Fibroblast of lung (primary cell): ENCODE results near the gene GDA. TPM values are rescaled to one million over a fixed set of nuclear protein-coding genes. Genes with fewer than 3 reads are reported as not detected.

Source experiments
- DNase-seq, 2 donors: peaks; one replicate each; pipeline versions ENCODE4 v3.0.0 to v3.0.0-alpha.2; 2010; ENCODE audit warnings: low read depth in 2 of 2
- H2AFZ ChIP-seq: 2 replicates; pipeline ENCODE4 v1.5.1; 2012; ENCODE audit warnings: low read length, control low read depth, inconsistent platforms
- H3K27ac ChIP-seq: 2 replicates; pipeline ENCODE4 v1.5.1; 2011; ENCODE audit warnings: low read length, control low read depth; ENCODE audit not compliant: insufficient read depth
- H3K27me3 ChIP-seq: 2 replicates; pipeline ENCODE4 v1.5.1; 2011; ENCODE audit warnings: mild to moderate bottlenecking, low read length; ENCODE audit not compliant: control insufficient read depth, insufficient read depth
- H3K36me3 ChIP-seq: 2 replicates; pipeline ENCODE4 v1.5.1; 2011; ENCODE audit warnings: low read length; ENCODE audit not compliant: control insufficient read depth, insufficient read depth
- H3K4me1 ChIP-seq: 2 replicates; pipeline ENCODE4 v1.5.1; 2011; ENCODE audit warnings: low read length; ENCODE audit not compliant: control insufficient read depth, insufficient read depth; ENCODE audit errors: extremely low read depth
- H3K4me2 ChIP-seq: 2 replicates; pipeline ENCODE4 v1.5.1; 2011; ENCODE audit warnings: low read length, control low read depth; ENCODE audit not compliant: insufficient read depth; ENCODE audit errors: extremely low read depth
- H3K4me3 ChIP-seq, 4 experiments: fragments of 200-600 bp in 1 of 4; sonication (generic) in 1 of 4; replicated peaks in 1 of 4; 2 replicates each; pipeline ENCODE4 v1.5.1; 2011 to 2016; ENCODE audit warnings: low read length in 4 of 4, low read depth in 3 of 4, mild to moderate bottlenecking in 3 of 4, control low read depth in 2 of 4, inconsistent platforms in 1 of 4, mixed read lengths in 1 of 4; ENCODE audit not compliant: insufficient read depth in 1 of 4; ENCODE audit errors: control extremely low read depth in 1 of 4
- H3K79me2 ChIP-seq: 2 replicates; pipeline ENCODE4 v1.5.1; 2012; ENCODE audit warnings: mild to moderate bottlenecking, low read length, inconsistent platforms; ENCODE audit not compliant: control insufficient read depth, insufficient read depth
- H3K9ac ChIP-seq: 2 replicates; pipeline ENCODE4 v1.5.1; 2011; ENCODE audit warnings: mild to moderate bottlenecking, low read length, control low read depth; ENCODE audit not compliant: insufficient read depth
- H3K9me3 ChIP-seq: 2 replicates; pipeline ENCODE4 v1.5.1; 2012; ENCODE audit warnings: low read depth, low read length; ENCODE audit not compliant: control insufficient read depth, insufficient read depth
- H4K20me1 ChIP-seq: 2 replicates; pipeline ENCODE4 v1.5.1; 2011; ENCODE audit warnings: low read length; ENCODE audit not compliant: control insufficient read depth, insufficient read depth; ENCODE audit errors: extremely low read depth
- CTCF ChIP-seq, 2 donors: IDR thresholded peaks in 1 of 2; conservative IDR thresholded peaks in 1 of 2; 1 replicate in 1 of 2; 2 replicates in 1 of 2; pipeline ENCODE4 v1.5.1; 2011 to 2012; ENCODE audit warnings: low read length in 2 of 2, control low read depth in 1 of 2, inconsistent platforms in 1 of 2, low read depth in 1 of 2, mild to moderate bottlenecking in 1 of 2
- EZH2 ChIP-seq: IDR thresholded peaks from 2 replicates; pipeline ENCODE4 v1.5.1; 2012; ENCODE audit warnings: low read length, control low read depth, mild to moderate bottlenecking; ENCODE audit errors: missing control alignments
- polyA plus RNA-seq, 2 donors: library from polyadenylated mRNA; depleted of rRNA in 1 of 2; stranded (reverse) in 1 of 2; unstranded in 1 of 2; fragments of >200 nt; gene quantifications; 2 replicates each; pipeline ENCODE4 v1.2.1, GENCODE V29; 2011 to 2012; ENCODE audit warnings: missing spikeins in 1 of 2
- total RNA-seq: library from RNA; depleted of rRNA; stranded (reverse); fragments of >200 nt; gene quantifications from 2 replicates; pipeline ENCODE4 v1.2.1, GENCODE V29; 2014

The GDA gene
- total and polyA plus RNA-seq, 2 donors (not counting 1 experiment from before 2014, with no cell fraction given), result not detected

- Histone ChIP-seq H2AFZ (no peak overlapping the region), H3K4me2 (no peak overlapping the region), H3K27me3 (no peaks in the 10 kb centered on the region), H3K9ac (no peak overlapping the region), H3K4me1 (no peaks in the 10 kb centered on the region), H3K4me3 (no peak overlapping the region), H3K79me2 (no peaks in the 10 kb centered on the region), H4K20me1 (no peaks in the 10 kb centered on the region), H3K36me3 (no peaks in the 10 kb centered on the region), H3K9me3 (no peaks in the 10 kb centered on the region), H3K27ac (no peak overlapping the region)
- TF ChIP-seq CTCF (conservative IDR thresholded peaks at IDR 0.05 in 1 of 2, IDR thresholded peaks at IDR 0.05 in 1 of 2; ENCODE audit: low read depth in 1 of 2, low read length in 2 of 2), result no peak
- no peak for TF ChIP-seq EZH2
- no peak for DNase-seq
Measured at GRCh38 chr9:72131206-72131605, 18.0 kb upstream of the GDA start.

GRCh38 chr9:72132052-72132451, 17.2 kb upstream of the GDA start:
- no peaks in the 10 kb centered on the region for H3K79me2 ChIP-seq
- no peaks in the 10 kb centered on the region for H3K27me3 ChIP-seq
- TF ChIP-seq EZH2 (no peak), CTCF (conservative IDR thresholded peaks at IDR 0.05 in 1 of 2, IDR thresholded peaks at IDR 0.05 in 1 of 2; ENCODE audit: low read depth in 1 of 2, low read length in 2 of 2) (no peak)
- H3K4me1 ChIP-seq, result no peaks in the 10 kb centered on the region
- H2AFZ ChIP-seq, result no peak overlapping the region
- H3K4me3 ChIP-seq, result no peak overlapping the region
- H3K36me3 ChIP-seq, result no peaks in the 10 kb centered on the region
- DNase-seq, result no peak
- H3K9ac ChIP-seq, result no peak overlapping the region
- H3K4me2 ChIP-seq, result no peak overlapping the region
- H3K9me3 ChIP-seq, result no peaks in the 10 kb centered on the region
- no peak overlapping the region for H3K27ac ChIP-seq
- no peaks in the 10 kb centered on the region for H4K20me1 ChIP-seq

- Histone ChIP-seq H3K36me3 (no peaks in the 10 kb centered on the region), H3K79me2 (no peaks in the 10 kb centered on the region), H3K4me3 (no peak overlapping the region), H3K9ac (no peak overlapping the region), H3K4me1 (no peaks in the 10 kb centered on the region), H3K27me3 (no peaks in the 10 kb centered on the region), H3K27ac (no peak overlapping the region), H3K9me3 (no peaks in the 10 kb centered on the region), H2AFZ (no peak overlapping the region), H4K20me1 (no peaks in the 10 kb centered on the region), H3K4me2 (no peak overlapping the region)
- DNase-seq, result no peak
- TF ChIP-seq CTCF (conservative IDR thresholded peaks at IDR 0.05 in 1 of 2, IDR thresholded peaks at IDR 0.05 in 1 of 2; ENCODE audit: low read depth in 1 of 2, low read length in 2 of 2), result no peak
- no peak for TF ChIP-seq EZH2
Measured at GRCh38 chr9:72133365-72134035, 15.7 kb upstream of the GDA start.
